Left ventricle myocardium inferior (tissue), 1 donor: ENCODE data around the gene BOC. TPM values are rescaled to one million over a fixed set of nuclear protein-coding genes. Genes with fewer than 3 reads are reported as not detected.

Source experiments
- DNase-seq: peaks from one replicate; pipeline ENCODE4 v3.0.0-alpha.2; 2020
- H3K27ac ChIP-seq: fragments of 200-600 bp; replicated peaks from 2 replicates; pipeline ENCODE4 v1.8.0; 2021
- H3K27me3 ChIP-seq: fragments of 200-600 bp; 2 replicates; pipeline ENCODE4 v1.8.0; 2021; ENCODE audit warnings: low read depth
- H3K36me3 ChIP-seq: fragments of 200-600 bp; 2 replicates; pipeline ENCODE4 v1.8.0; 2021
- H3K4me1 ChIP-seq: fragments of 200-600 bp; 2 replicates; pipeline ENCODE4 v1.8.0; 2021
- H3K4me3 ChIP-seq: fragments of 200-600 bp; 2 replicates; pipeline ENCODE4 v1.8.0; 2021; ENCODE audit warnings: mild to moderate bottlenecking, moderate library complexity
- H3K9me3 ChIP-seq: fragments of 200-600 bp; replicated peaks from 2 replicates; pipeline ENCODE4 v1.8.0; 2021
- intact Hi-C: fragments of 100-400 bp; cut with micrococcal nuclease; formaldehyde crosslinking; loops from one replicate; pipeline ENCODE4 v1.11.0; 2022
- total RNA-seq: library from RNA; stranded (reverse); fragmentation: NEBNext Ultra II Directional; extraction: Animal tissue kit (Norgen Biotek cat#: 25700); gene quantifications from one replicate; pipeline ENCODE4 v1.2.1, GENCODE V29; 2021
- TF ChIP-seq, protein P1 (sequence below): fragments of 200-600 bp; IDR thresholded peaks from 2 replicates; pipeline ENCODE4 v1.8.0; 2021; ENCODE audit warnings: antibody characterized with exemption, mild to moderate bottlenecking, borderline replicate concordance
- donor health status: DM: no; HTN: yes; CAD: no; lungs with severe emphysema.

The BOC gene
- total RNA-seq, 1 donor from 2014 or later: 6.7 TPM

DNA sequence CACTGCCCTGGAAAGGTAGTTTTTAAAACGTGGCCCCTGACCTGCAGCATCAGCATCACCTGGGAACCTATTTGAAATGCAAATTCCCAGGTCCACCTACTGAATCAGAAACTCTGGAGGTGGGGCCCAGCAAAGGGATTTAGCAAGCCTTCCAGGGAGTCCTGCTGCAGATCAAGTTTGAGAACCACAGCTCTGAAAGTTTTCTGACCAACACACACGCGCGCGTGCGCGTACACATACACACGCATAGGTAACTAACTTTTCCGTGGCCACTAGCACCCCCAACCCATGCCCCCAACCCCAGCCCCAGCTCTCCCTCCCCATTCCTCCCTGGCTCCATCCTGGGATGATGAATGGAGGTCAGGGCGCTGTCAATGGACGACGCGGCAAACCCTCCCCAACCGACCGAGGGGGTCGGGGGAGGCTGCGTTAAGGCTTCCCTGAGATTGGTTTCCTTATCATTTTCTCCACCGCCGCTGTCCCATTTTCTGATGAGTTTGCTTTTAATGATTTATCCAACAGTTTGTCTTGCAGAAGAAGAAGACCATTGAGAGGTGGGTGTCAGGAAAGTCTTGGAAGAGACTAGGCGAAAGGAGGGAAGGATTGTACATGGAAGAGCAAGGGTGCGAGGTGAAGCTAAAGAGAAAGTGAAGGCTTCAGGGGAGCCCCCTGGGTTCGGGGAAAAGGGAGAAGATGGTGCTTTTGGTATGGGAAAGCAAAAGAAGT, 590 bp upstream of the BOC start:
- Histone ChIP-seq H3K27ac (peak overlapping the region; percentile 89), H3K4me1 (peaks cover 21% of the 10 kb centered on the region), H3K27me3 (peaks cover 47% of the 10 kb centered on the region), H3K36me3 (no peaks in the 10 kb centered on the region), H3K4me3 (peak overlapping the region; percentile 78), H3K9me3 (no peaks in the 10 kb centered on the region)
- no peak for DNase-seq
- intact Hi-C loops: no loop called here
- TF ChIP-seq, protein P1, sequence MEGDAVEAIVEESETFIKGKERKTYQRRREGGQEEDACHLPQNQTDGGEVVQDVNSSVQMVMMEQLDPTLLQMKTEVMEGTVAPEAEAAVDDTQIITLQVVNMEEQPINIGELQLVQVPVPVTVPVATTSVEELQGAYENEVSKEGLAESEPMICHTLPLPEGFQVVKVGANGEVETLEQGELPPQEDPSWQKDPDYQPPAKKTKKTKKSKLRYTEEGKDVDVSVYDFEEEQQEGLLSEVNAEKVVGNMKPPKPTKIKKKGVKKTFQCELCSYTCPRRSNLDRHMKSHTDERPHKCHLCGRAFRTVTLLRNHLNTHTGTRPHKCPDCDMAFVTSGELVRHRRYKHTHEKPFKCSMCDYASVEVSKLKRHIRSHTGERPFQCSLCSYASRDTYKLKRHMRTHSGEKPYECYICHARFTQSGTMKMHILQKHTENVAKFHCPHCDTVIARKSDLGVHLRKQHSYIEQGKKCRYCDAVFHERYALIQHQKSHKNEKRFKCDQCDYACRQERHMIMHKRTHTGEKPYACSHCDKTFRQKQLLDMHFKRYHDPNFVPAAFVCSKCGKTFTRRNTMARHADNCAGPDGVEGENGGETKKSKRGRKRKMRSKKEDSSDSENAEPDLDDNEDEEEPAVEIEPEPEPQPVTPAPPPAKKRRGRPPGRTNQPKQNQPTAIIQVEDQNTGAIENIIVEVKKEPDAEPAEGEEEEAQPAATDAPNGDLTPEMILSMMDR: no peak

DNA sequence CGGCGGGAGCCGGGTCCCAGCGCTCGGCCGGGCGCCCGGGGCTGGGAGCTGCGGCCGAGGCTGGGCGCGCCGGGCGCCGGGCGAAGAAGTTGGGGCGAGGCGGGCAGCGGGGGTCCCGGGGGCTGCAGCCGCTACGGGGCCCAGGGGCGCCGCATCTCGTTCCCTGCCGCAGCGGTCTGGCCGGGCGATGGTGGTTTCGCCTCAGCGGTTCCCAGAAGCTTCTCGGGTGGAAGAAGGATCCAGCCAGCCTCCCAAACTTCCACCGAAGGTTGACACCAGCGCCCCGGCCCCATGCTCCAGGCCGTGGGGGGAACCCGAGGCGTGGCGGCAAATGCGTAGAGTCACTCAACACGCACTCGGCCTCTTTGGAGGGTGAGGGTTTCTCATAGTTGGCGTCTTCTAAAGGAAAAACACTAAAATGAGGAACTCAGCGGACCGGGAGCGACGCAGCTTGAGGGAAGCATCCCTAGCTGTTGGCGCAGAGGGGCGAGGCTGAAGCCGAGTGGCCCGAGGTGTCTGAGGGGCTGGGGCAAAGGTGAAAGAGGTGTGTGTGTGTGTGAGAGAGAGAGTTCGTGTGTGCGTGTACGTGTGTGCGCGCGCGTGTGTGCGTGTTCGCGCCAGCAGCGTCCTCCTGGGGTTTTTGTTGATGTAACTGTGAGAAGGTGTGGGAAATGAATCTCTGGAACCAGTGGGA, 940 bp downstream of the BOC start:
- H3K4me3 ChIP-seq: peak overlapping the region; percentile 78
- peaks cover 10% of the 10 kb centered on the region for H3K36me3 ChIP-seq
- peak; percentile 24 for DNase-seq
- TF ChIP-seq, protein P1: no peak
- H3K27me3 ChIP-seq: peaks cover 53% of the 10 kb centered on the region
- peaks cover 21% of the 10 kb centered on the region for H3K4me1 ChIP-seq
- H3K9me3 ChIP-seq: no peaks in the 10 kb centered on the region
- intact Hi-C loops: no loop called here
- peak overlapping the region; percentile 89 for H3K27ac ChIP-seq

DNA sequence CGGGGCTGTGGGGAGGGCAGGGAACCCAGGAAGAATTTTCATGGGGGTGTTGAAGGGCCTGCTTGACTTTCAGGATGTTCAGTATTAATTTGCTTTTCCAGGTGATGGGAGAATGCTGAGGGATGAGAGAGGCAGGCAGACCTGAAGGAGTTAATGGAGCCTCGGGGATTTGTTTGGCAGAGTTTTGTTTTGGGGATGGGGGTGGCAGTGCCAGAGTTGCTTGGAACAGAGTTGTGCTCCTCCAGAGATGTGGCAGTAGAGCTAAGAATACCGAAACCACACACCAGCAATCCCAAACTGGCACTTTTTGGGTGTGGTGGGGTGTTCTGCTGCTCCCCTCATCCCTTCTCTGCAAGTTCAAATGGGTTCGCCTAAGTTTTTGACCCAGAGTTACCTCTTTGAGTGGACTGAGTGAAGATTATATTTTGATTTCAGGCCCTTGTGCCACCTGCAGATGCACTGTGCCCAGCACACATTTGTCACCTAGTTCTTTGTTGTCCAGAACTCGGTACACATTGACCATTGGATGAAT, 1.6 kb downstream of the BOC start:
- Histone ChIP-seq H3K27me3 (peaks cover 55% of the 10 kb centered on the region), H3K4me1 (peaks cover 21% of the 10 kb centered on the region)
- intact Hi-C loops: no loop called here

DNA sequence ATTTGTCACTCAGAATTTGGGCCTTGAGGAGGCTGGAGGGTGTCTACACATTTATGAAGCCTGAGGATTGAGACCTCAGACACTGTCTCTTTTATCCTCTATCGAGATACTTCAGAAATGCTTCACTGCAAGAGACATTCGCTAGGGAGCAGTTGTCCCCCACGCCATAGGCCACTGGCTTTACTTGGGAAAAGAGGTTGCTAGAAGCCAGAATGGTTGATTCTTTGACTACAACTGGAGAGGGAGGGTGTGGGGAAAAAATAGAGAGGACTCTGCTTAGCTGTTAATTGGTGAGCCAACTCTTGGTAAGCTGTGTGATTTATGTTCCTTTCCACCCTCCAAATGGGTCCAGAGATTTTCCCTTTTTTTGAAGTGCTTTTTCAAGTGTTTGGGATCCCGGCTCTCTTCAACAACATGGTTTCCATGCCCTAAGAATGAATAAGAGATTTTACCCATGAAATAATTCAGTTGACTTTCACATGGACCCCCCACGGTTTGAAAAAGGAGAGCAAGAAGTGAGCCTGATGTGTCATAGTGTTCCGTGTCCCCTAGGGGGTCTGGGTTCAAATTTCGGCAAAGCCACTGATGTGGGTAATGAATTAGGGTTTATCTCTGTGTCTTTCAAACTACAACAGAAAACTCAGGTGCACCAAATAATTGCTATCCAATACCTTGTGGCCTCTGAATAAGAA, 2.7 kb downstream of the BOC start:
- Histone ChIP-seq H3K36me3 (peaks cover 10% of the 10 kb centered on the region), H3K27me3 (peaks cover 66% of the 10 kb centered on the region), H3K4me3 (peak overlapping the region; percentile 78), H3K4me1 (peaks cover 21% of the 10 kb centered on the region), H3K9me3 (no peaks in the 10 kb centered on the region), H3K27ac (no peak overlapping the region)
- intact Hi-C loops: no loop called here
- no peak for DNase-seq
- TF ChIP-seq, protein P1: no peak

More for the DNA sequence above, 1.6 kb downstream of the BOC start:
- Histone ChIP-seq H3K4me3 (peak overlapping the region; percentile 78), H3K9me3 (no peaks in the 10 kb centered on the region), H3K27ac (peak overlapping the region; percentile 89), H3K36me3 (peaks cover 10% of the 10 kb centered on the region)
- DNase-seq: no peak
- TF ChIP-seq, protein P1: no peak

DNA sequence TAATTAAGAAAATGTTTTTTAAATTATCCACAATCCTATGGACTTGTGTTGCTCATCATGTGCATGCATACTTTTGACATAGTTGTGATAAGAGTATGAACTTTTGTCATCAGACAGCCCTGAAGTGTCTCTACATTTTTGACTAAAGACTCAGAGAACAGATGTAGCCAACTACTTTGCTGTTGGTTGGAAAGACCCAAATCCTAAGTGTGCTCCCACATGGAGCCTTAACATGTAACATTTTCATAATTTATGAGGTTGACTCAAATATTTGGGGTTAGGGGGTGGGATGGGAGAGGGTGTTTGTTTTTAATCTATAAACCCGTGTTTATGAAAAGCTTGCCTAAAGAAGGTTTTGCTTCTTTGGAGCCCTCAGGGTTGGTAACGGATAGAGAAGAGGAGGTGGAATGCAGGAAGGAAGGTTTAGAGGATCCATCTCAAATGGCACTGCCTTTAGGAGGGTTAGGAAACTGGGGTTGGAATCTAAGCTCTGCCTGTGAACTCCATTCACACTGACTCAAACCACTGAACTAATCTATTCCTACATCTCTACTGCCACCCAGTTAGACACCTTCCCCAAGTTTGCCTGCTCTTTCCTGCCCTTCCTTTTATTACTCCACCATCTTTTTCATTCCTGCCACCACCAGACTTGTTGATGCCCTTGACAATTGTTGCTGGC, 3.7 kb downstream of the BOC start:
- Histone ChIP-seq H3K27ac (no peak overlapping the region), H3K4me1 (peaks cover 21% of the 10 kb centered on the region), H3K36me3 (peaks cover 10% of the 10 kb centered on the region), H3K9me3 (no peaks in the 10 kb centered on the region), H3K4me3 (no peak overlapping the region), H3K27me3 (peaks cover 72% of the 10 kb centered on the region)
- no peak for DNase-seq
- TF ChIP-seq, protein P1: no peak
- intact Hi-C loops: no loop called here
